NT2/D1 (cell line): ENCODE results near the gene HMG20B.

Source experiments
- DNase-seq: peaks from one replicate; pipeline ENCODE4 v3.0.0-alpha.2; 2011; ENCODE audit warnings: low read depth, low spot score
- H3K27me3 ChIP-seq: 2 replicates; pipeline ENCODE4 v1.6.0; 2011; ENCODE audit warnings: mild to moderate bottlenecking; ENCODE audit not compliant: insufficient read length, insufficient read depth
- H3K36me3 ChIP-seq: 2 replicates; pipeline ENCODE4 v1.6.1; 2011; ENCODE audit warnings: mild to moderate bottlenecking, low read length, mixed read lengths; ENCODE audit not compliant: insufficient read depth, insufficient read length
- H3K4me1 ChIP-seq: 2 replicates; pipeline ENCODE4 v1.5.1; 2011; ENCODE audit not compliant: insufficient read depth, insufficient read length
- H3K4me3 ChIP-seq: 2 replicates; pipeline ENCODE4 v1.5.1; 2011; ENCODE audit warnings: low read depth; ENCODE audit not compliant: insufficient read length
- H3K9ac ChIP-seq: 2 replicates; pipeline ENCODE4 v1.6.0; 2011; ENCODE audit warnings: low read depth; ENCODE audit not compliant: insufficient read length
- H3K9me3 ChIP-seq: 2 replicates; pipeline ENCODE4 v1.5.1; 2011; ENCODE audit warnings: mild to moderate bottlenecking, low read length; ENCODE audit not compliant: insufficient read depth
- SUZ12 ChIP-seq: IDR thresholded peaks from 2 replicates; pipeline ENCODE4 v1.6.1; 2011; ENCODE audit not compliant: insufficient read length, insufficient read depth; ENCODE audit errors: extremely low read depth
- YY1 ChIP-seq: IDR thresholded peaks from 2 replicates; pipeline ENCODE4 v1.6.1; 2011; ENCODE audit not compliant: insufficient read length, insufficient read depth
- ZNF274 ChIP-seq: IDR thresholded peaks from 2 replicates; pipeline ENCODE4 v1.6.1; 2011; ENCODE audit warnings: mild to moderate bottlenecking, low read depth, low read length

HMG20B gene

DNA sequence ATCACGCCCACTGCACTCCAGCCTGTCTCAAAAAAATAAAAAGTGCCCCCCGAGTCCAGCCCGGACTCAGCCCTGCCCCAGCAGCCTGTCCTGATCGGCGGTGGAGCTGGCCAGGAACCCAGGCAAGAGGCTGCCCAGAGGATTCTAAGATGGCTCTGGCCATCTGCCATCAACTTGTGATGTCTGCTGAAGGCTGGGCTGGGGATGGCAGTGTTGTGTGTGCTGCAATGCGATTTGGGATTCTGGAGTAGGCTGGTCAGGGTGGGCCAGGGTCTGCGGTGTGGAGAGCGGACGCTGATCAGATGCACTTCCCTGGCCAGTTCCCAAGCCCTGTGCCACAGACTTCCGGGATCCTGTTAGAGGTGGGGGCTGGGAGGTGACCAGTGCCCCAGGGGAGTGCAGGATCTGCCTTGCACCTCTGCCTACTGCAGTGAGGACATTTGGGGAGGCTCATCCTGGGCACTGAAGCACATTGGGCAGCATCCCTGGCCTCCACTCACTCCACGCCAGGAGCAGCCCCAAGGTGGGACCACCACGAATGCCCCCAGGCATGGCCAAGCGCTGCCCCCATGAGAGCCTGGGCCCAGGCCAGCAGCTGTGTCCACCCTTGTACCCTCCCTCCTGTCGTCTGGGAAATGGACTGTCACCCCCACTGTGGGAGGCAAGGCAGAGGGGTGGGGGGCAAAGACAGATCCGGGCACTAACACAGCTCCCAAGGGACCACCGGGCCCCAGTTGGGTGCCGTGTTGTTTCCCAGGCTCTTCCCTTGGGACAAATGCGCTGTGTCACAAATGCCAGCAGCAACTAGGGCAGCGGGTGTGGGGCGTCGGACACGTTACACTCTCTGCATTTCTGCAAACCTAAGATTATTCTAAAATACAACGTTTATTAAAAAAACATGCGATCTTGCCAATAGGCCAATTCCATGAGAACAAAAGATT lies 37.3 kb downstream of the HMG20B start:
- Histone ChIP-seq H3K9me3 (no peaks in the 10 kb centered on the region), H3K27me3 (peaks cover 13% of the 10 kb centered on the region), H3K36me3 (peaks cover 54% of the 10 kb centered on the region), H3K9ac (no peak overlapping the region), H3K4me1 (peaks cover 7% of the 10 kb centered on the region), H3K4me3 (no peak overlapping the region)
- TF ChIP-seq ZNF274 (no peak), YY1 (no peak), SUZ12 (no peak)
- DNase-seq: no peak

DNA sequence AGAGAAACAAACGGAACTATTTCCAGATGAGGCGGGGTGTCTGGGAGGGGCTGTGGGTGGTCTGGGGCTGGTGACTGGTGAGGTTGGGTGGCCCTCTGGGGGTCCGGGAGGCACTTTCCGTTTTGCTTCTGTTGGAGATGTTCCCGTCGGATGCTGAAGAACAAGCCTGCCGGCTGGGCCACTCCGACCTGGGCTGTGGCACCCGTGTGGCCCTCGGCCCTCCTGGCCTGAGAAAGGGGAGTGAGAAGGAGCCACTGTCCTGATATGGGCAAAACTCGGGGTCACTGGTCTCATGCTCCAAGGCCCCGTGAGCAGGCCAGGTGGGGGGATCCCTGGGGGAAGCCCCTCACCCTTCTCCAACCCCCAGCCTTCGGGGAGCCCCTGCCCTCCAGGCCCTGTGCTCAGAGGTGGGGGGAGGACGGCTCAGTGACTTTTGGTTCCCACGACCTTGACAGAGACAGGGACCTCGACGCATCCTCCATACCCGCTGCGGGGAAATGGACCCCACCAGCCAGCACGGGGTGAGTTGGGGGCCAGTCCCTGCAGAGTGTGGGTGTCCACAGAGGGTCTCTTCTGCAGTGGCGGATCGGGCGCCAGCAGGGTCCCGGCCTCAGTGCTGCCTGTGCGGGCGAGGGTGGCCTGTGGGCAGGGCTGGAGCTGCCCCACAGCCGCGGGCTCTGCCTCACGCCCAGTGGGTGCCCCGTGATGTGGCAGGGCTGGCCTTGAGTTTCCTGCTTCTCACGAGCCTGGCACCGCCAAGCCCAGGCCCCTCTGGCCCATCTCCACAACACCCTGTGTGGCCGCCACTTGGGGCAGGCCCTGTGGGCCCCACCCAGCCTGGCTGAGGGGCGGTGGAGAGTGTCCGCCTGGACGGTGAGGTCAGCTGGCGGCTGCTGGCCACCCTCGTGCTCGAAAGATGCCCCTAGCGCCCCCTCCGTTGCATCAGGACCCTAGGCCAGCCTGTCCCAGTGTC lies 38.3 kb downstream of the HMG20B start:
- Histone ChIP-seq H3K4me3 (no peak overlapping the region), H3K4me1 (peaks cover 9% of the 10 kb centered on the region), H3K9ac (no peak overlapping the region), H3K36me3 (peaks cover 63% of the 10 kb centered on the region), H3K27me3 (peaks cover 3% of the 10 kb centered on the region), H3K9me3 (no peaks in the 10 kb centered on the region)
- DNase-seq: no peak
- TF ChIP-seq ZNF274 (no peak), SUZ12 (no peak)

DNA sequence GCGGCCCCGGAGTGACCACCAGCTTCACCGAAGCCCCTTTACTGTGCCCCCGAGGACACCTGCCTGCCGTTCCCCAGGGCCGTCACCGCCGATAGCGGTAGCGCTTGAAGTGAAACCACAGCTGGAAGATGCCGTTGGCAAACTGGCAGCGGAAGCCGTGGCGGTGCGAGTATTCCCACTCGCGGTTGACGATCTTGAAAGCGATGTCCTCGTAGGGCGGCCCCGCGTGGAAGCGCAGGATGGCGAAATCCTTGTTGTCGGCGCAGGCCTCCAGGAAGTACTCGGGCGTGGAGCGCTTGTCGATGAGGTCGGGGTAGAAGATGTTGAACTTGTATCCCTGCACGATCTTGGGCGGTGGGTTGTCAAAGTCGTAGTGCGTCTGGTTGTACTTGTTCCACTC lies 39.1 kb downstream of the HMG20B start:
- H3K4me1 ChIP-seq: peaks cover 9% of the 10 kb centered on the region
- H3K9ac ChIP-seq: no peak overlapping the region
- no peaks in the 10 kb centered on the region for H3K27me3 ChIP-seq
- peaks cover 66% of the 10 kb centered on the region for H3K36me3 ChIP-seq
- no peaks in the 10 kb centered on the region for H3K9me3 ChIP-seq
- TF ChIP-seq ZNF274 (no peak), SUZ12 (no peak), YY1 (no peak)
- no peak for DNase-seq
- H3K4me3 ChIP-seq: no peak overlapping the region

GRCh38 chr19:3612330-3612729 lies 39.6 kb downstream of the HMG20B start:
- H3K9me3 ChIP-seq: no peaks in the 10 kb centered on the region
- H3K27me3 ChIP-seq: no peaks in the 10 kb centered on the region
- H3K36me3 ChIP-seq: peaks cover 70% of the 10 kb centered on the region
- TF ChIP-seq YY1: no peak
- no peak for TF ChIP-seq SUZ12
- TF ChIP-seq ZNF274: no peak
- DNase-seq: no peak
- no peak overlapping the region for H3K4me3 ChIP-seq
- no peak overlapping the region for H3K9ac ChIP-seq
- H3K4me1 ChIP-seq: peaks cover 9% of the 10 kb centered on the region

GRCh38 chr19:3612901-3613741 lies 40.4 kb downstream of the HMG20B start:
- no peak for DNase-seq
- H3K4me3 ChIP-seq: no peak overlapping the region
- H3K27me3 ChIP-seq: no peaks in the 10 kb centered on the region
- H3K9me3 ChIP-seq: no peaks in the 10 kb centered on the region
- no peak overlapping the region for H3K9ac ChIP-seq
- H3K36me3 ChIP-seq: peaks cover 77% of the 10 kb centered on the region
- H3K4me1 ChIP-seq: peaks cover 8% of the 10 kb centered on the region
- TF ChIP-seq SUZ12 (no peak), YY1 (no peak), ZNF274 (no peak)

GRCh38 chr19:3613818-3614661 lies 41.3 kb downstream of the HMG20B start:
- Histone ChIP-seq H3K4me3 (no peak overlapping the region), H3K9me3 (no peaks in the 10 kb centered on the region), H3K36me3 (peaks cover 87% of the 10 kb centered on the region), H3K9ac (no peak overlapping the region), H3K4me1 (peaks cover 7% of the 10 kb centered on the region), H3K27me3 (no peaks in the 10 kb centered on the region)
- TF ChIP-seq YY1: no peak
- no peak for TF ChIP-seq SUZ12
- TF ChIP-seq ZNF274: no peak
- DNase-seq: no peak
